Activated T-helper 1 cell treated with Interleukin-2 at 50 U/mL for 16 hours (primary cell): ENCODE measurements around the gene TCHH.
"Not testable (repeated sequence)": the region's sequence is repeated elsewhere in the genome, so short reads cannot be mapped to it uniquely, and the experiment has no call there.

Source experiments
- DNase-seq: peaks from one replicate; pipeline ENCODE4 v3.0.0-alpha.2; 2020; ENCODE audit warnings: low read depth

The TCHH gene

DNA sequence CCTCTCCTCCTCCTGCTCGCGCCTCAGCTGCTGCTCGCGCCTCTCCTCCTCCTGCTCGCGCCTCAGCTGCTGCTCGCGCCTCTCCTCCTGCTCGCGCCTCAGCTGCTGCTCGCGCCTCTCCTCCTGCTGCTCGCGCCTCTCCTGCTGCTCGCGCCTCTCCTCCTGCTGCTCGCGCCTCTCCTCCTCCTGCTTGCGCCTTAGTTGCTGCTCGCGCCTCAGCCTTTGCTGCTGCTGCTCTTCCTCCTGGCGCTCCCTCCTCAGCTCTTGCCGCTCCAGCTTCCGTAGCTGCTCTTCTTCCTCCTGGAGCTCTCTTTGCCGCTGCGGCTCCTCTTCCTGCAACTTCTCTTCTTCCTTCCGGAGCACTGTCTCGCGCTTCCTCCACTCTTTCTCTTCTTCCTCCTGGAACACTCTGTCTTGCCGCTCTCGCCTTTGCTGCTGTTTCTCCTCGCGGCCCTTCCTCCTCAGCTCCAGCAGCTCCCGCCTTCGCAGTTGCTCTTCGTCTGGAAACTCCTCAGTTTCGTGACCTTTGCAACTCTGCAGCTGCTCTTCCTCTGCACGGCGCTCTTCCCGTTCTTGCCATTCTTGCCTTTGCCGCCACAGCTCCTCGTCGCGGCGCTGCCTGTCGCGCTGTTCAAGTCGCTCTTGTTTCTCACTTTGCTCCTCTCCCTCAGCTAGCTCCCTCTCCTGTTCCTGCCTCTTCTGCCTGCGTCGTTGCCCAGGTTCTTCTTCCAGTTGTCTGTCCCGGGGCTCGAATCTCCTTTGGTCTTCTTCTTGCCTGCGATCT lies 3.0 kb downstream of the TCHH start:
- no peak for DNase-seq

DNA sequence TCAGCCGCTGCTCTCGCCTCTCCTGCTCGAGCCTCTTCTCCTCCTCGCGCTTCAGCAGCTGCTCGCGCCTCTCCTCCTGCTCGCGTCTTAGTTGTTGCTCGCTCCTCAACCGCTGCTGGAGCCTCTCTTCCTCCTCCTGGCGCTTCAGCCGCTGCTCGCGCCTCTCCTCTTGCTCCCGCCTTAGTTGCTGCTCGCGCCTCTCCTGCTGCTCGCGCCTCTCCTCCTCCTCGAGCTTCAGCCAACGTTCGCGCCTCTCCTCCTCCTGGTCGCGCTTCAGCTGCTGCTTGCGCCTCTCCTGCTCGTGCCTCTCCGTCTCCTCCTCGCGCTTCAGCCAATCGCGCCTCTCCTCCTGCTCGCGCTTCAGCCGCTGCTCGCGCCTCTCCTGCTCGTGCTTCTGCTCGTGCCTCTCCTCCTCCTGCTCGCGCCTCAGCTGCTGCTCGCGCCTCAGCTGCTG lies 3.7 kb downstream of the TCHH start:
- no peak for DNase-seq

DNA sequence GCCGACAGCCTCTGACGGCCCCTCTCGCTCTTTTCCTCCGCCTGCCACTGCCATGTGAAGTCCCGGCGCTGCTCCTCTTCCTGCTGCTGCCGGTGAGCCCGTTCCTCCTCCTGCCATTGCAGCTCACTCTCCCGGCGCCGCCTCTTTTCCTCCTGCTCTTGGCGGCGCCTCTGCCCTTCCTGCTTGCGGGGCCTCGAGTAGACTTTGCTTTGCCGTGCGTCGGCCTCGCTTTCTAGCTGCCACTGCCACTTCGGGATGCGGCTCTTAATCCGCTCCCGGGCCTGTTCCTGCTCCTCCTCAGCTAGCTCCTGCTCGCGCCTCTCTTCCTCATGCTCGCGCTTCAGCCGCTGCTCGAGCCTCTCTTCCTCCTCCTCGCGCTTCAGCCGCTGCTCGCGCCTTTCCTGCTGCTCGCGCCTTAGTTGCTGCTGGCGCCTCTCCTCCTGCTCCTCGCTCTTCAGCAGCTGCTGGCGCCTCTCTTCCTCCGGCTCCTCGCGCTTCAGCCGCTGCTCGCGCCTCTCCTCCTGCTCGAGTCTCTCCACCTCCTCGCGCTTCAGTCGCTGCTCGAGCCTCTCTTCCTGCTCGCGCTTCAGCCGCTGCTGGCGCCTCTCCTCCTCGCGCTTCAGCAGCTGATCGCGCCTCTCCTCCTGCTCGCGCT lies 4.3 kb downstream of the TCHH start:
- DNase-seq = no peak

DNA sequence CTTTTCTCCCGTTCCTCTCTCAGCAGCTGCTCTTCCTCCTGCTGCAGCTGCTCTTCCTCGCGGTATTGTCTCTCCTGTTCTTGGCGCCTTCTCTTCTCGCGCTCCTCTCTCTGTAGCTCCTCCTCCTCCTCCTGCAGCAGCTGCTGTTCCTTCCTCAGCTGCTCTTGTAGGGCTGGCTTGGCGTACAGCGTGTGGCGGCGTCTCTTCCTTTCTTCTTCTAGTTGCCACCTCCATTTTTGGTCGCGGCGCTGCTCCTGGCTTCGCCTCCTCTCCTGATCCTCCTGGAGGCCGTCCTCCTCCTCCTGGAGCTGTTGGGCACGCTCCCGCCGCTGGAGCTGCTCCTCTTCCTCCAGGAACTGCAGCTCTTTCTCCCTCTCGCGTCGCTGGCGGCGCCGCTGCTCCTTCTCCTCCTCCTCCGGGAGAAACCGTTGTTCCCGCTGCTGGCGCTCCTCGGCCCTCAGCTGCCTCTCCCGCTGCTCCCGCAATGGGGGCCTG lies 4.8 kb downstream of the TCHH start:
- no peak for DNase-seq

DNA sequence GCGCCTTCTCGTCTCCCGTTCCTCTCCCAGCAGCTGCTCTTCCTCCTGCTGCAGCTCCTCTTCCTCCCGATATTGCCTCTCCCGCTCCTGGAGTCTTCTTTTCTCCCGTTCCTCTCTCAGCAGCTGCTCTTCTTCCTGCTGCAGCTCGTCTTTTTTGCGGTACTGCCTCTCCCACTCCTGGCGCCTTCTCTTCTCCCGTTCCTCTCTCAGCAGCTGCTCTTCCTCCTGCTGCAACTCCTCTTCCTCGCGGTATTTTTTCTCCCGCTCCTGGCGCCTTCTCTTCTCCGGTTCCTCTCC lies 5.3 kb downstream of the TCHH start:
- DNase-seq = no peak

DNA sequence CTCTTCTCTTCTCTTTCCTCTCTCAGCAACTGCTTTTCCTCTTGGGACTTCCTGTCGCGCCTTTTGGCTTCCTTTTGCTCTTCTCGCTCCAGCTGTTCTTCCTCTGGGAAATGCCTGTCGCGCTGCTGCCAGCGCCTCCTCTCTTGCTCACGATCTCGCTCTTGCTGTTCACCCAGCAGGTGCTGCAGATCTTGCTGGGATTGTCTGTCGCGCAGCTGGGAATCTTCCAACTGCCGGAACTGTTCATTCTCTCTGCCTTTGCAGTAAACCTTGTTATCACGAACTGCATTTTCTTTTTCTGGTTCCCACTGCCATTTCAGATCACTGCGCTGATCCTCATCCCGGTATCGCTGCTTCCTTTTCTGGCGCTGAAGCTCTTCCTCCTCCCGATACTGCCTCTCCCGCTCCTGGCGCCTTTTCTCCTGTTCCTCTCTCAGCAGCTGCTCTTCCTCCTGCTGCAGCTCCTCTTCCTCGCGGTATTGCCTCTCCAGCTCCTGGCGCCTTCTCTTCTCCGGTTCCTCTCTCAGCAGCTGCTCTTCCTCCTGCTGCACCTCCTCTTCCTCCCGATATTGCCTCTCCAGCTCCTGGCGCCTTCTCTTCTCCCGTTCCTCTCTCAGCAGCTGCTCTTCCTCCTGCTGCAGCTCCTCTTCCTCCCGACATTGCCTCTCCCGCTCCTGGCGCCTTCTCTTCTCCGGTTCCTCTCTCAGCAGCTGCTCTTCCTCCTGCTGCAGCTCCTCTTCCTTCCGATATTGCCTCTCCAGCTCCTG lies 5.8 kb downstream of the TCHH start:
- no peak for DNase-seq

DNA sequence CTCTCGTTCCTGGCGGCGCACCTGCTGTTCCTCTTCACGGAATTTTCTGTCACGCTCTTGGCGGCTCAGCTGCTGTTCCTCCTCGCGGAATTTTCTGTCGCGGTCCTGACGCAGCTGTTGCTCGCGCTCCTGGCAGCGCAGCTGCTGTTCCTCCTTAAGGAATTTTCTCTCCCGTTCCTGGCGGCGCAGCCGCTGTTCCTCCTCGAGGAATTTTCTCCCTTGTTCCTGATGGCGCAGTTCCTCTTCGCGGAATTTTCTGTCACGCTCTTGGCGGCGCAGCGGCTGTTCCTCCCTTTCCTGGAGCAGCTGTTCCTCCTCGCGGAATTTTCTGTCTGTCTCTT lies 6.4 kb downstream of the TCHH start:
- no peak for DNase-seq

DNA sequence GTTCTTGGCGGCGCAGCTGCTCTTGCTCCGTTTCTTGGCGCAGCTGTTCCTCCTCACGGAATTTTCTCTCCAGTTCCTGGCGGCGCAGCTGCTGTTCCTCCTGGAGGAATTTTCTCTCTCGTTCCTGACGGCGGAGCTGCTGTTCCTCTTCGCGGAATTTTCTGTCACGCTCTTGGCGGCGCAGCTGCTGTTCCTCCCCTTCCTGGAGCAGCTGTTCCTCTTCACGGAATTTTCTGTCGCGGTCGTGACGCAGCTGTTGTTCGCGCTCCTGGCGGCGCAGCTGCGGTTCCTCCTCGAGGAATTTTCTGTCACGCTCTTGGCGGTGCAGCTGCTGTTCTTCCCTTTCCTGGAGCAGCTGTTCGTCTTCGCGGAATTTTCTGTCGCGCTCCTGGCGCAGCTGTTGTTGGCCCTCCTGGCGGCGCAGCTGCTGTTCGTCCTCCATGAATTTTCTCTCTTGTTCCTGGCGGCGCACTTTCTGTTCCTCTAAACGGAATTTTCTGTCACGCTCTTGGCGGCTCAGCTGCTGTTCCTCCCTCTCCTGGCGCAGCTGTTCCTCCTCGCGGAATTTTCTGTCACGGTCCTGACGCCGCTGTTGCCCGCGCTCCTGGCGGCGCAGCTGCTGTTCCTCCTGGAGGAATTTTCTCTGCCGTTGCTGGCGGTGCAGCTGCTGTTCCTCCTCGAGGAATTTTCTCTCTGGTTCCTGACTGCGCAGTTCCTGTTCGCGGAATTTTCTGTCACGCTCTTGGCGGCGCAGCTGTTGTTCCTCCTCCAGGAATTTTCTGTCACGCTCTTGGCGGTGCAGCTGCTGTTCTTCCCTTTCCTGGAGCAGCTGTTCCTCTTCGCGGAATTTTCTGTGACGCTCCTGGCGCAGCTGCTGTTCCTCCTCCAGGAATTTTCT lies 7.0 kb downstream of the TCHH start:
- no peak for DNase-seq

DNA sequence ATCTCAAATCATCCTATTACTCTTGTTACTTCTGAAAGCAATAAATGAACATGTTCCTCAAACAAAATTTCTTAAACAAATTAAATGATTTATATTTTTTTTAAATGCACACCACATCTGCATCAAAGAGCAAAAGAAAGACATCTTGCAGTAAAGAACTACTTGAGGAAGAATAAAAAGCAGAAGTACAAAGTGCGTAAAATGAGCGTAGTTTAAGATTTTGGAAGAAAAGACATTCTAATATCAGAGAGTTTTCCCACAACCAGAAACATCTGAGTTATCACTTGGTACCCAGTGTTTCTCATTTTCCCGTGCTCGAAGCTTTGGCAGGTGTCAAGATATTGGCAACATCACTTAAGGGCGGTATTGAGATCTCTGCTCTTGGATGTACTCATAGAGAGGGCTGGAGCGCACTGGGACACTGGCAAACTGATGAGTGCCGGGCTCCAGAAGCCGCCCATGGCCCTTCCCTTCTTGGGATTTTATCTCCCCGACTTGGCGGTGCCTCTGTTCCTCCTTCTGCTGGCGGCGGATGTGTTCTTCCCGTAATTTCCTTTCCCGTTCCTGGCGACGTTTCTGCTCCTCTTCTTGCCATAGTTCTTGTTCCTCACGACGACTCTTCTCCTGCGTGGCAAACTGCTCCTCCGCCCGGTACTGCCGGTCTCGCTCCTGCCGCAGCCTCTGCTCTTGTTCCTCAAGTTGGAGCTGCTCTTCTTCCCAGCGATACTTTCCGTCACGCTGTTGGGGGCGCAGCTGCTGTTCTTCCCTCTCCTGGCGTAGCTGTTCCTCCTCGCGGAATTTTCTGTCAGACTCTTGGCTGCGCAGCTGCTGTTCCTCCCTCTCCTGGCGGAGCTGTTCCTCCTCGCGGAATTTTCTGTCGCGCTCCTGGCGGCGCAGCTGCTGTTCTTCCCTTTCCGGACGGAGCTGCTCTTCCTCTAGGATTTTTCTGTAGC lies 7.9 kb downstream of the TCHH start:
- no peak for DNase-seq

DNA sequence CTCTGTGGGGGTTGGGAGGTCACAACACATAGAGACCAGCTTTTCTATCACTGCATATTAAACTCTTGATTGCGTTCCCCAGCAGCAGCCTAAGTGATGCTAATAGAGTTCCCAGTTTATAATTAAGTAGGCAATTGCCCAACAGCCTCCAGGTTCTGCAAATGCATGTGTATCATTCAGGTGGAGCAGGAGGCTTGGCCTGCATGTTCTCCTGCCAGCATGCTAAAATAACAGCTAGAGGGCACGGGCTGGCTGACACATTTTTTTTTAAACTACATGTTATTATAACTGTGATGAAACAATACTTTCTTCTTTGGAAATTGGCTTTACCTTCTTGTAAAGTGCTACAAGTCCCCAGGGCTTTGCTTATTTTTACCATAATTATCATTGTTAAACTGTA lies 10.4 kb downstream of the TCHH start:
- DNase-seq = no peak

DNA sequence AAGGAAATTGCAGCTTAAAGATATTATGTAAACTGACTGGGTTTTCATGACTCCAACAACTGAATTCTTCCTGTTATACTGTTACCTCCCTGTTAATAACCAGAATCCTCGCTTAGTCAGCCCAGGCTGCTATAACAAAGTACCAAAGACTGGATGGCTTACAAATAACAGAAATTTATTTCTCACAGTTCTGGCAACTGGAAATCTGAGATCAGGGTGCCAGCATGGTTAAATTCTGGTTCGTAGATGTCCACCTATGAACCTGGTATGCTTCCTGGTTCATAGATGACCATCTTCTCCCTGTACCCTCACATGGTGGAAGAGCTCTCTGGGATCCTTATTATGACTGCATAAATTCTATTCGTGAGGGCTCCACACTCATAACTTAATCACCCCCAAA lies 18.3 kb downstream of the TCHH start:
- no peak for DNase-seq

DNA sequence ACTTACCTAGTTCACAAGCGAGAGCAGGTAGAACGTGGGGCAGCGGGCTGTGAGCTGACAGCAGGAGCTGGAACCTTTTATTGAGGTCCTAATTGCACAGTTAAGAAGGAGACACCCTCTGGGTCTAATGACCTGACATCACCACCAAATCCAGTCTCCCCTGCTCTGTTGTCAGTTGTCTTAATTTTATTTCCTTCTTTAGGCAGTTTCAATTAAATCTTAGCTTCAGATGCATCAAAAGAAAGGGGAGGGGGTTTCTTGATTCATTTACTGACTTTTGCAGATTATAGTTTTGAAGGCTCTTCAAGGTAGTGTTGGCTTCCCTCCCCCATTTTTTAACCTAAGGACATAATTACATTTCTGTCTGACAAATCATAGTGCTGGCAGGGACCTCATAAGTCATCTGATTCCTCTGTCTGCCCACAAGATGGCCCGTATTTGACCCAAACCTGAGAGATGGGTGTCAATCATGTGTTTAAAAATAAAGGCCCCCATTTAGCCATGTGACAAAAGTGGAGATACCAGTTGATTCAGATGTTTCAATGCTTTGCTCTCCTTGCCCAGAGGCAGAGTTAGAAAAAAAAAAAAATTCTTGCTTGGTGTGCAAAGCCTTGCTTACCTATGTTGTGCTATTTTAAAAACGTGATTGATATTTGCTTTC lies 26.1 kb downstream of the TCHH start, which contains the start of gene TCHHL1:
TCHHL1 (minus strand) TSS at position 51 of the 661 bp plus-strand sequence. CDS start 921 bp downstream, outside the sequence.
- DNase-seq = no peak

DNA sequence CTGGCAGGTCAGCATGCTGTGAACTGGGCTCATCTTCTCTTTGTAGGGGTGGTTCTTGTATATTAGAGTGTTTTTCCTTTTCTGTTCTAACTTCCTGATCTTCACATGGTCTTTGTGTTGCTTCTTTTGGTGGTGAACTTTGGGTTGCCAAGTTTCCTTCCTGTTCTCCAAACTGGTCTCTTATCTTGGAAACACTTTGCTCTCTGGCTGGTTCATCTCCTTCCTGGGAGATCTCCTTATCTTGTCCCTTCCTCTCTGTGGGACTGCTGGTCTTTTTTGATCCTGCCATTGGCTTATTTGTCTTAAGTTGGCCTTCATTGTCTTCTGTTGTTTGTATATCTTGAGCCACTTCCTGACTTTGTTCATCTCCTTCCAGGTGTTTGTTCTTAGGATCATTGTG lies 28.5 kb downstream of the TCHH start:
- no peak for DNase-seq

DNA sequence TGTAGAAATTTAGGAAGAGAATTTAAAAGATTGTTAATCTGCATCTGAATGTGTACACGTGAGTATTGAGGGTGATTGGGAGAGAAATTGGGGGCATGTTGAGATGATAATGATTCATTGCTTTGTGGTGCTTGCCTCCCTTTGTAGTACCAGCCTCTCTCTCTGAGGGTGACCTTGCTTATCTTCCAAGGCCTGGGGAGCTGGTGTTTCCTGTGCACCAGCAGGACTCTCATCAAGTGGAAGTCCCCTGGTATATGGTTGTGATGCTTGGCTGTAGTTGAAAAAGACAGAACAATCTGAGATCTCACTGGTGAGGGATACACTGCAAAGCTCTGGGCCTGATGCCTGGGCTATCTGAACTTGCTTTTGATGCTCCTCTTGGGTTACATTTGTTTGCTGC lies 30.4 kb downstream of the TCHH start:
- DNase-seq = no peak

DNA sequence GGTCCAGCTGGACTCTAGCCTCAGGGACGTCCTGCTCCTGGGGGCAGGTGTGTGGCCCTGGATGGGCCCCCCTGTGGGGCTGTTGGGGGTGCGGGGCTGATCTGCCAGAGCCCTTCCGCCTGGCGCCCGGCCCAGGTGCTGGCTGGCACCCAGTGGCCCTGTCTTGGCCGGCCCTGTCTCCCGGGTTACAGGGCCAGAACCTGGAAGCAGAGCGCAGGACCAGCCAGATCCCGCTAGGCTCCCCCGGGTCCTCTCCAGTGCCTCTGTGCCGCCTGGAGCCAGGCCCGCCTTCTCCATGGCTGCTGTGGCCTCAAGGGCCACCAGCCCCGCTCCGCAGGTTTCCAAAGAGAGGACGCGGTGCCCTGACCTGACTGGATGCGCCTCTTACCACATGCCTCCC lies 34.2 kb downstream of the TCHH start:
- DNase-seq = not testable (repeated sequence)

DNA sequence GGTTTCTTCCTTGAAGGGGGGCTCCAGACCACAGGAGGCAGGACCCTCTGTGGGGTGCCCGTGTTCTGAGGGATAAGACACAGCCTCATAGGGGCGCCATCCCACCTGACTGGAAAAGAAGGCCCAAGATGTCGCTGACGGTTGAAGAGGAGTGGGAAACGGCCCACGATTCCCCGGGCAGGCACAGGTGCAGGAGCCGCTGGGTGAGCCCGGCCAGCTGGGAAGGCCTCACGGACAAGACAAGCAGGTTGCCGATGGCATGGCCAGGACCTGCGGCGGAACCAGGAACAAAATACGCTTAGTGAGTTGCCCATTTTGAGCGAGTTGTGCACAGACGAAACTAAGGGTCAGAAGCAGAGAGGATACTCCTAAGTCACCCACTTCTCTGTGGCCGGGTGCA lies 34.8 kb downstream of the TCHH start:
- not testable (repeated sequence) for DNase-seq

DNA sequence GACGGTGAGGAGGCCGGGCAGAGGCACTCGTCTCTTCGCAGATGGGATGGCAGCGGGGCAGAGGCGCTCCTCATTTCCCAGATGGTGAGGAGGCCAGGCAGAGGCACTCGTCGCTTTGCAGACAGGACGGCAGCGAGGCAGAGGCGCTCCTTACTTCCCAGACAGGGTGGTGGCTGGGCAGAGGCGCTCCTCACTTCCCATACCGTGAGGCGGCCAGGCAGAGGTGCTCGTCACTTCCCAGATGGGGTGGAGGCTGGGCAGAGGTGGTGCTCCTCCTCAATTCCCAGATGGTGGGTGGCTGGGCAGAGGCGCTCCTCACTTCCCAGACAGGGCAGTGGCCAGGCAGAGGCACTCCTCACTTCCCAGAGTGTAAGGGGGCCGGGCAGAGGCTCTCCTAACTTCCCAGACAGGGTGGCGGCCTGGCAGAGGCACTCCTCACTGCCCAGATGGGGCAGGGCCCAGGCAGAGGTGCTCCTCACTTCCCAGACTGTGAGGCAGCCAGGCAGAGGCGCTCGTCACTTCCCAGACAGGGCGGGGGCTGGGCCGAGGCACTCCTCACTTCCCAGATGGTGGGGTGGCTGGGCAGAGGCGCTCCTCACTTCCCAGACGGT lies 36.3 kb downstream of the TCHH start:
- DNase-seq = no peak

DNA sequence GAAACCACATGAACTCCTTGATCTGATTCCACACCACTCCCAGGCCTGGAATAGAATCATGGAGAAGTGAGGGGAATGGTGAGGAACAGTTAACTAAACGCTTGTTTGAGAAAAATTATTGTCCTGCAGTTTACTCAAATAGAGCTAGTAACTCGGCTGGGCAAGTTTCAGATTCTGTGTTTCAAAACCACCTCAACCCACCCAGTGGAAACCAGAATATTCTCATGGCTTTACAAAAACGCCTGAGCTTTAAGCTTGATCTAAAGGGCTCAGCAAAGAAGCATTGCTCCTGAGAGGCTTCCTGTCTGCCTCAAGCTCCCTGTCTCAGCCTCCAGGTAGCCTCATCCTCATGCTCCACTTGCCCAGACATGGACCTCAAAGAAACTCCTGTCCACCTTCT lies 42.9 kb downstream of the TCHH start:
- no peak for DNase-seq

DNA sequence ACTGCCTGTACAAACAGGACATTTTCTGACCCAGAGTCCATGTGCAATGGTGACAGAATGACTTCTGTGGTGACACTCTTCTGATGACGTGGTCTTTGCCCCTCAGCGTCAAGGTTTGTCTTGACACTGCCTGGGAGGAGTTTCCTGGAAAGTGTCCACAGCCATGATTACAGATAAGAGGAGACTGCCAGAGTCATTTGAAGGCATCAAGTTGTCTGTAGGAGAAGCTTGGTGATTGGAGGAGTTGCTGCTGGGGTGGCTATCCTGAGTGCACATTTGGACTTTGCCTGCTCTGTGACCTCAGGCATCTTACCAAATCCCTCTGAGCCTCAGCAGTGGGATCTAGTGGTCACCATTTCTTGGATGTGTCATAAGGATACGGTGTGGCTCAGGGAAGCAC lies 44.1 kb downstream of the TCHH start:
- DNase-seq = no peak

DNA sequence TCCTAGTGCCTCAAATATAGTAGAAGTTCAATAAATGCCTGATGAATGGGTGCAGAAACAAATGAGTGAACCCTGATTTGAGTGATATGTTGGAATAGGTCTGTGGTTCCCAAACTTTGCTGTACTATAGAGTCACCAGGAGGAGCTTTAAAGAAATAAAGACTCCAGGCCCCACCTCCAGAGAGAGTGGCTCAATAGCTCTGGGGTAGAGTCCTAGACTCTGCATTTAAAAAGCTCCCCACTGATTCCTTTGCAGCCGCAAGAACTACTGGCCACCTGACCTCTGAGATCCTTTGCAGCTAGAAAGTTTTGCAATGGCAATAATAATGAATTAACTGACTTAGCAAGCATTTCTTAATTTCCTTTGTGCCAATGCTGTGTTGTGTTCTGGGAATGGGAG lies 47.3 kb downstream of the TCHH start:
- no peak for DNase-seq
